Fibroblast of the aortic adventitia (primary cell): ENCODE data around the gene PHF21A. TPM values are rescaled to one million over a fixed set of nuclear protein-coding genes. Genes with fewer than 3 reads are reported as not detected.
"Not testable (repeated sequence)": the region's sequence is repeated elsewhere in the genome, so short reads cannot be mapped to it uniquely, and the experiment has no call there.

Experiments used
- DNase-seq: peaks from one replicate; pipeline ENCODE4 v3.0.0-alpha.2; 2010; ENCODE audit warnings: low read depth
- H3K4me3 ChIP-seq: 2 replicates; pipeline ENCODE4 v1.5.1; 2011; ENCODE audit warnings: low read depth, mild to moderate bottlenecking, control low read depth, low read length, moderate library complexity
- CTCF ChIP-seq: IDR thresholded peaks from 2 replicates; pipeline ENCODE4 v1.5.1; 2011; ENCODE audit warnings: mild to moderate bottlenecking, low read length, control low read depth, inconsistent platforms; ENCODE audit not compliant: insufficient read depth
- total RNA-seq: library from RNA; depleted of rRNA; stranded (reverse); fragments of >200 nt; gene quantifications from 2 replicates; pipeline ENCODE4 v1.2.3, GENCODE V29; 2012; ENCODE audit warnings: low replicate concordance

The PHF21A gene
- total RNA-seq, 1 donor = 22.5 TPM

- H3K4me3 ChIP-seq = no peak overlapping the region
- no peak for DNase-seq
Measured at GRCh38 chr11:45983471-45983845, 137.8 kb downstream of the PHF21A start.

GRCh38 chr11:45982656-45983470, 138.4 kb downstream of the PHF21A start:
- H3K4me3 ChIP-seq = no peak overlapping the region
- TF ChIP-seq CTCF = no peak

More at GRCh38 chr11:45983471-45983845, 137.8 kb downstream of the PHF21A start:
- TF ChIP-seq CTCF = no peak

GRCh38 chr11:45981826-45982225, 139.4 kb downstream of the PHF21A start:
- DNase-seq, H3K4me3 ChIP-seq: not testable (repeated sequence)

More at GRCh38 chr11:45982656-45983470, 138.4 kb downstream of the PHF21A start:
- peak; percentile 82 for DNase-seq

GRCh38 chr11:45974806-45975205, 146.4 kb downstream of the PHF21A start:
- H3K4me3 ChIP-seq = no peak overlapping the region
- peak; percentile 60 for DNase-seq
- no peak for TF ChIP-seq CTCF

GRCh38 chr11:45973601-45974000, 147.7 kb downstream of the PHF21A start:
- H3K4me3 ChIP-seq = no peak overlapping the region
- TF ChIP-seq CTCF = no peak
- DNase-seq = no peak

- no peak for DNase-seq
- H3K4me3 ChIP-seq = no peak overlapping the region
- no peak for TF ChIP-seq CTCF
Measured at GRCh38 chr11:45968901-45969300, 152.4 kb downstream of the PHF21A start.

GRCh38 chr11:45967506-45967905, 153.7 kb downstream of the PHF21A start:
- DNase-seq = no peak
- TF ChIP-seq CTCF = no peak

More at GRCh38 chr11:45967506-45967905, 153.7 kb downstream of the PHF21A start:
- H3K4me3 ChIP-seq = no peak overlapping the region
